ENCODE measurements around the gene CACTIN. TPM values are rescaled to one million over a fixed set of nuclear protein-coding genes. Genes with fewer than 3 reads are reported as not detected.

Gene CACTIN
- polyA plus RNA-seq, 1 donor (not counting 4 experiments of a cell fraction or from before 2014, with no cell fraction given), result 10.8 TPM

DNA sequence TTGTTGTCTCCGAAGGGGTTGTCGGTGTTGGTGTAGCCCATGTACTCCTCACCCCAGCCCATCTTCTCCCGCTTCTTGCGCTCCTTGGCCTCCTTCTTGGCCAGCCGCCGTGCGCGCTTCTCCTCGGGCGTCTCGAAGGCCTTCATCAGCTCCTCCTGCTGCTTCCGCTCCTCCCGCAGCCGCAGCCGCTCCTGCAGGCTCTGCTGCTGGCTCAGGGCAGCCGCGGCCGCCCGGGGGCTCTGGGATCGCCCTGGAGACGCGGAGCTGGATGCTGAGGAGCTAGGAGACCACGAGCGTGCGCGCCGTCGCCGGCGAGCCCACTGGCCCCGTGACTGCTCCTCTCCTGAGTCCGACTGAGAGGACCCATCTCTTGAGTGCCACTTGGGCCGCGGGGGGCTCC lies 2.9 kb downstream of the CACTIN start:
- peaks cover 31% of the 10 kb centered on the region for H3K79me2 ChIP-seq (ENCODE audit: control insufficient read depth, insufficient read depth, low read length)
- H3K4me3 ChIP-seq (ENCODE audit: control insufficient read depth in 2 of 3, extremely low read depth in 1 of 3, insufficient read depth in 2 of 3, low read depth in 1 of 3, low read length in 3 of 3), result no peak overlapping the region
- no peak for DNase-seq (ENCODE audit: low read depth, low spot score)
- H2AFZ ChIP-seq (ENCODE audit: control insufficient read depth, low read length), result no peak overlapping the region
- peaks cover 13% of the 10 kb centered on the region for H3K4me1 ChIP-seq (ENCODE audit: control insufficient read depth, extremely low read depth, insufficient read depth, low read length)
- no peak overlapping the region for H3K9ac ChIP-seq (ENCODE audit: control insufficient read depth, extremely low read depth, insufficient read depth, low read length)
- no peak for TF ChIP-seq EZH2 (IDR thresholded peaks at IDR 0.05; ENCODE audit: low read length)
- TF ChIP-seq, protein P1, sequence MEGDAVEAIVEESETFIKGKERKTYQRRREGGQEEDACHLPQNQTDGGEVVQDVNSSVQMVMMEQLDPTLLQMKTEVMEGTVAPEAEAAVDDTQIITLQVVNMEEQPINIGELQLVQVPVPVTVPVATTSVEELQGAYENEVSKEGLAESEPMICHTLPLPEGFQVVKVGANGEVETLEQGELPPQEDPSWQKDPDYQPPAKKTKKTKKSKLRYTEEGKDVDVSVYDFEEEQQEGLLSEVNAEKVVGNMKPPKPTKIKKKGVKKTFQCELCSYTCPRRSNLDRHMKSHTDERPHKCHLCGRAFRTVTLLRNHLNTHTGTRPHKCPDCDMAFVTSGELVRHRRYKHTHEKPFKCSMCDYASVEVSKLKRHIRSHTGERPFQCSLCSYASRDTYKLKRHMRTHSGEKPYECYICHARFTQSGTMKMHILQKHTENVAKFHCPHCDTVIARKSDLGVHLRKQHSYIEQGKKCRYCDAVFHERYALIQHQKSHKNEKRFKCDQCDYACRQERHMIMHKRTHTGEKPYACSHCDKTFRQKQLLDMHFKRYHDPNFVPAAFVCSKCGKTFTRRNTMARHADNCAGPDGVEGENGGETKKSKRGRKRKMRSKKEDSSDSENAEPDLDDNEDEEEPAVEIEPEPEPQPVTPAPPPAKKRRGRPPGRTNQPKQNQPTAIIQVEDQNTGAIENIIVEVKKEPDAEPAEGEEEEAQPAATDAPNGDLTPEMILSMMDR (optimal IDR thresholded peaks at IDR 0.05 in 1 of 3, IDR thresholded peaks at IDR 0.05 in 1 of 3, conservative IDR thresholded peaks at IDR 0.05 in 1 of 3; ENCODE audit: extremely low read depth in 1 of 3, insufficient read depth in 2 of 3, low read length in 3 of 3), result no peak
- dilution Hi-C loops (cut with MboI; ENCODE audit: extremely low pct_ligation_motif_present, low sequenced_read_pairs), result no loop called here
- H3K4me2 ChIP-seq (ENCODE audit: control insufficient read depth, extremely low read depth, insufficient read depth, low read depth, low read length), result no peak overlapping the region
- no peaks in the 10 kb centered on the region for H3K9me1 ChIP-seq (ENCODE audit: control insufficient read depth, extremely low read depth, insufficient read depth, low read length)
- H3K36me3 ChIP-seq (ENCODE audit: control insufficient read depth in 2 of 2, extremely low read depth in 1 of 2, insufficient read depth in 2 of 2, low read length in 2 of 2), result peaks cover 3 to 13% of the 10 kb centered on the region in 2 experiments
- no peak for FAIRE-seq
- H3K27me3 ChIP-seq (ENCODE audit: control insufficient read depth, extremely low read depth, insufficient read depth, low read length), result no peaks in the 10 kb centered on the region
- H3K27ac ChIP-seq (ENCODE audit: control insufficient read depth, insufficient read depth, low read length), result no peak overlapping the region
- H4K20me1 ChIP-seq (ENCODE audit: control insufficient read depth, extremely low read depth, insufficient read depth, low read length), result no peaks in the 10 kb centered on the region
- H3K9me3 ChIP-seq (ENCODE audit: control insufficient read depth, low read depth, low read length), result no peaks in the 10 kb centered on the region

DNA sequence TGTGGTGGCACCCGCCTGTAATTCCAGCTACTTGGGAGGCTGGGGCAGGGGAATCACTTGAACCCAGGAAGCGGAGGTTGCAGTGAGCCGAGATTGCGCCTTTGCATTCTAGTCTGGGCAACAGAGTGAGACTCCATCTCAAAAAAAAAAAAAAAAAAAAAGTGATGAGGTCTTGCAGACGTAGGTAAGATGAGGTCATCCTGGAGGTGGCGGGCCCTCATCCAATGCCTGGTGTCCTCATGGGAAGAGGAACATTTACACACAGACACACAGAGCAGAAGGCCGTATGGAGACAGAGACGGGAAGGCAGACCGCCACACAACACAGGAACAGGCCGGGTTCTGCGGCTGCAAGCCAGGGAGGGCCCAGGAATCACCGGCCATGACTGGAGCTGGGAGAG lies 4.4 kb downstream of the CACTIN start:
- no peak overlapping the region for H3K27ac ChIP-seq (ENCODE audit: control insufficient read depth, insufficient read depth, low read length)
- TF ChIP-seq, protein P1 (optimal IDR thresholded peaks at IDR 0.05 in 1 of 3, IDR thresholded peaks at IDR 0.05 in 1 of 3, conservative IDR thresholded peaks at IDR 0.05 in 1 of 3; ENCODE audit: extremely low read depth in 1 of 3, insufficient read depth in 2 of 3, low read length in 3 of 3), result no peak
- no peak for TF ChIP-seq EZH2 (IDR thresholded peaks at IDR 0.05; ENCODE audit: low read length)
- H3K9me1 ChIP-seq (ENCODE audit: control insufficient read depth, extremely low read depth, insufficient read depth, low read length), result no peaks in the 10 kb centered on the region
- H3K79me2 ChIP-seq (ENCODE audit: control insufficient read depth, insufficient read depth, low read length), result peaks cover 31% of the 10 kb centered on the region
- no peak overlapping the region for H3K4me2 ChIP-seq (ENCODE audit: control insufficient read depth, extremely low read depth, insufficient read depth, low read depth, low read length)
- H3K9ac ChIP-seq (ENCODE audit: control insufficient read depth, extremely low read depth, insufficient read depth, low read length), result no peak overlapping the region
- no peaks in the 10 kb centered on the region for H4K20me1 ChIP-seq (ENCODE audit: control insufficient read depth, extremely low read depth, insufficient read depth, low read length)
- DNase-seq (ENCODE audit: low read depth, low spot score) (no peak), FAIRE-seq (no peak)
- peaks cover 13% of the 10 kb centered on the region for H3K4me1 ChIP-seq (ENCODE audit: control insufficient read depth, extremely low read depth, insufficient read depth, low read length)
- dilution Hi-C loops (cut with MboI; ENCODE audit: extremely low pct_ligation_motif_present, low sequenced_read_pairs), result no loop called here
- no peaks in the 10 kb centered on the region for H3K9me3 ChIP-seq (ENCODE audit: control insufficient read depth, low read depth, low read length)
- H3K27me3 ChIP-seq (ENCODE audit: control insufficient read depth, extremely low read depth, insufficient read depth, low read length), result no peaks in the 10 kb centered on the region
- H3K36me3 ChIP-seq (ENCODE audit: control insufficient read depth in 2 of 2, extremely low read depth in 1 of 2, insufficient read depth in 2 of 2, low read length in 2 of 2), result peaks cover 3 to 18% of the 10 kb centered on the region in 2 experiments
- H2AFZ ChIP-seq (ENCODE audit: control insufficient read depth, low read length), result no peak overlapping the region
- H3K4me3 ChIP-seq (ENCODE audit: control insufficient read depth in 2 of 3, extremely low read depth in 1 of 3, insufficient read depth in 2 of 3, low read depth in 1 of 3, low read length in 3 of 3), result no peak overlapping the region
